HepG2 (cell line): ENCODE measurements around the gene POLR3F. TPM values are rescaled to one million over a fixed set of nuclear protein-coding genes. Genes with fewer than 3 reads are reported as not detected.

ENCODE experiments used
- BRCA1 ChIP-seq: sonication (generic); formaldehyde crosslinking; IDR thresholded peaks from 2 replicates; pipeline ENCODE4 v1.4.0; 2020; ENCODE audit warnings: missing genetic modification reagents
- CHCHD3 ChIP-seq: sonication (generic); formaldehyde crosslinking; IDR thresholded peaks from 2 replicates; pipeline ENCODE4 v1.8.0; 2022; ENCODE audit warnings: mild to moderate bottlenecking, missing genetic modification reagents, moderate library complexity
- HNRNPK ChIP-seq: fragments of 200-400 bp; formaldehyde crosslinking; IDR thresholded peaks from 2 replicates; pipeline ENCODE4 v1.6.1; 2018; ENCODE audit warnings: low read length, low read depth, moderate library complexity, mild to moderate bottlenecking; ENCODE audit not compliant: poor library complexity, severe bottlenecking
- HNRNPUL1 ChIP-seq: fragments of 200-400 bp; formaldehyde crosslinking; IDR thresholded peaks from 2 replicates; pipeline ENCODE4 v1.6.1; 2017; ENCODE audit warnings: low read depth, mild to moderate bottlenecking, low read length, moderate library complexity
- MBD4 ChIP-seq: IDR thresholded peaks from 2 replicates; pipeline ENCODE4 v1.6.1; 2012; ENCODE audit warnings: low read length, inconsistent platforms, borderline replicate concordance
- NCOA1 ChIP-seq: sonication (generic); formaldehyde crosslinking; IDR thresholded peaks from 2 replicates; pipeline ENCODE4 v1.9.0; 2021; ENCODE audit warnings: missing genetic modification reagents
- NONO ChIP-seq, 2 experiments: fragments of 450-650 bp in 1 of 2; sonication (generic) in 1 of 2; formaldehyde crosslinking in 1 of 2; IDR thresholded peaks in 1 of 2; conservative IDR thresholded peaks in 1 of 2; 2 replicates each; pipeline versions ENCODE4 v1.6.1 to v1.8.0; 2017 to 2022; ENCODE audit warnings: mild to moderate bottlenecking in 1 of 2, missing genetic modification reagents in 1 of 2, moderate library complexity in 1 of 2
- NRL ChIP-seq: sonication (generic); formaldehyde crosslinking; IDR thresholded peaks from 2 replicates; pipeline ENCODE4 v1.5.0; 2020; ENCODE audit warnings: missing genetic modification reagents, mild to moderate bottlenecking, moderate library complexity, borderline replicate concordance
- RBM22 ChIP-seq: fragments of 200-400 bp; formaldehyde crosslinking; optimal IDR thresholded peaks from 2 replicates; pipeline ENCODE3; 2017; ENCODE audit warnings: mild to moderate bottlenecking, low read length, moderate library complexity
- SIX4 ChIP-seq: sonication (generic); formaldehyde crosslinking; IDR thresholded peaks from 2 replicates; pipeline ENCODE4 v1.4.0; 2020; ENCODE audit warnings: missing genetic modification reagents
- SRSF1 ChIP-seq: fragments of 200-400 bp; formaldehyde crosslinking; optimal IDR thresholded peaks from 2 replicates; pipeline ENCODE3; 2017; ENCODE audit warnings: mild to moderate bottlenecking, low read depth, low read length, moderate library complexity
- SRSF4 ChIP-seq: fragments of 200-400 bp; formaldehyde crosslinking; IDR thresholded peaks from one replicate; pipeline ENCODE4 v1.6.1; 2018; ENCODE audit warnings: mild to moderate bottlenecking, low read depth, low read length, moderate library complexity; ENCODE audit not compliant: poor library complexity, severe bottlenecking
- ZNF615 ChIP-seq: sonication (generic); formaldehyde crosslinking; IDR thresholded peaks from 2 replicates; pipeline ENCODE4 v1.5.0; 2020; ENCODE audit warnings: mild to moderate bottlenecking, missing genetic modification reagents, borderline replicate concordance
- ZNF768 ChIP-seq: sonication (generic); formaldehyde crosslinking; IDR thresholded peaks from 2 replicates; pipeline ENCODE4 v1.4.0; 2020; ENCODE audit warnings: missing genetic modification reagents
- polyA plus RNA-seq, 8 experiments: library from polyadenylated mRNA; depleted of rRNA in 3 of 8; stranded (reverse) in 7 of 8; unstranded in 1 of 8; fragments of >200 nt; fragmentation: Illumina TruSeq in 4 of 8; extraction: Trizol in 4 of 8; gene quantifications; 2 replicates each; pipeline versions ENCODE4 v1.2.1 to v1.2.3, GENCODE V29; 2011 to 2016; ENCODE audit warnings: low read depth in 4 of 8, missing spikeins in 1 of 8, mixed read lengths in 1 of 8; ENCODE audit not compliant: insufficient read depth in 1 of 8
- total RNA-seq, 5 experiments: library from RNA; depleted of rRNA; stranded (reverse); fragments of >200 nt; fragmentation: Illumina TruSeq; extraction: Trizol; gene quantifications; 2 replicates each; pipeline ENCODE4 v1.2.3, GENCODE V29; 2016; ENCODE audit warnings: low read depth in 1 of 5
- TF ChIP-seq, protein P1 (sequence below): sonication (generic); formaldehyde crosslinking; conservative IDR thresholded peaks from 2 replicates; pipeline ENCODE4 v1.8.0; 2022; ENCODE audit warnings: low read depth, missing genetic modification reagents
- TF ChIP-seq, protein P2 (sequence below): IDR thresholded peaks from 2 replicates; pipeline ENCODE4 v1.6.1; 2018; ENCODE audit warnings: missing genetic modification reagents
- TF ChIP-seq, protein P3 (sequence below): IDR thresholded peaks from 2 replicates; pipeline ENCODE4 v1.6.1; 2016; ENCODE audit warnings: low read depth
- TF ChIP-seq, protein P4 (sequence below), 2 experiments: sonication (generic) in 1 of 2; formaldehyde crosslinking in 1 of 2; IDR thresholded peaks; 2 replicates each; pipeline versions ENCODE4 v1.4.0 to v1.6.1; 2018 to 2020; ENCODE audit warnings: missing genetic modification reagents in 2 of 2, borderline replicate concordance in 1 of 2, low read depth in 1 of 2, mild to moderate bottlenecking in 1 of 2, missing biosample characterization in 1 of 2
- TF ChIP-seq, protein P5 (sequence below): sonication (generic); IDR thresholded peaks from 2 replicates; pipeline ENCODE4 v1.6.1; 2016; ENCODE audit warnings: low read depth, borderline replicate concordance

The POLR3F gene
- total and polyA plus RNA-seq, 2 of the 13 experiments (the other 11 are each of a cell fraction or from before 2014, with no cell fraction given), result 11.7 to 25.5 TPM

DNA sequence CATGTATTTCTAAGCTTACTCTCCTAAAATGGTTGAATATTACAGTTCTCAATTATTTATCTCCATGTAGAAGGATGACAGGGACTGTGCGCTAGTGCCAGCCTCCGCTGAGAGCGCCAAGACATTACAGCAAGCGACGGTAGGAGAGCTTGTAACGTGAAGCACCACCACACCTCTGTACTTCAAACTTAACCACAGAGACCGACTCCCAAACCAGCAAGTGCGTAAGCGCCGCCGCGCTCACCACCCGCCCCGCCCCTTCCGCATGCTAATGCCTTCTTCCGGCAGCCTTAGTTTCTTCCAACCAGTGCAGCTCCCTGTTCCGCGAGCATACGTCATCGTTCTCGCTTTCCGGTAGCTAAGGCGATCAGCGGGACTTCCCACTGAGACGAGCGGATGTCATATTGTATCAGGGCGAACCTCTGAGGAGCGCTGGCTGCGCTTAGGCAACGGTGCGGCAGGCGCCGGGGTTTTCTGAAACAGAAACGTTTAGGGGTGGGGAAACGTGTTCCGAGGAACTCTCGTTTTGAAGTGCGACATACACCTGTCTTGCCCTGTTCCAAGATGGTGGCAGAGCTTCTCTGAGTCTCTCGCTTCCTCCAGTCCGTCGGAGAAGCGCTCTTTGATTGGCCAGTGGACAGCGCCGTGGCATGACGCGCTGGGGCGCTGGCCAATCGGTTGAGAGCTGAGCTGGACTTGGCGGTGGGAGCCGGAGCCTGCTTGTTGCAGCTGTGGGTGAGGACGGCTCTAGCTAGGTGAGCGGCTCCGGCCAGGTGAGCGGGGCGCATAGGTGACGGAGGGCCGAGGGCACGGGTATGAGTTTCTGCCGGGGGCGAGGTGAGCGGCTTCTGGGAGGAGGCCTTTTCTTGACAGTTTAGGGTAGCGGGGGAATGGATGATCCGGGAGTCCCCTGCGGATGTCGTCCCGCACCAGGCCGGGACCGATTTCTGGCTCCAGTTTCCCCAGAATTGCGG, 40.3 kb downstream of the POLR3F start, which contains the start of gene SEC23B (continued):
- TF ChIP-seq, protein P1, sequence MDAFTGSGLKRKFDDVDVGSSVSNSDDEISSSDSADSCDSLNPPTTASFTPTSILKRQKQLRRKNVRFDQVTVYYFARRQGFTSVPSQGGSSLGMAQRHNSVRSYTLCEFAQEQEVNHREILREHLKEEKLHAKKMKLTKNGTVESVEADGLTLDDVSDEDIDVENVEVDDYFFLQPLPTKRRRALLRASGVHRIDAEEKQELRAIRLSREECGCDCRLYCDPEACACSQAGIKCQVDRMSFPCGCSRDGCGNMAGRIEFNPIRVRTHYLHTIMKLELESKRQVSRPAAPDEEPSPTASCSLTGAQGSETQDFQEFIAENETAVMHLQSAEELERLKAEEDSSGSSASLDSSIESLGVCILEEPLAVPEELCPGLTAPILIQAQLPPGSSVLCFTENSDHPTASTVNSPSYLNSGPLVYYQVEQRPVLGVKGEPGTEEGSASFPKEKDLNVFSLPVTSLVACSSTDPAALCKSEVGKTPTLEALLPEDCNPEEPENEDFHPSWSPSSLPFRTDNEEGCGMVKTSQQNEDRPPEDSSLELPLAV, result no peak
- no peak for TF ChIP-seq NONO (IDR thresholded peaks at IDR 0.05)
- peak; percentile 92 for TF ChIP-seq NONO (CRISPR knock-in tag; conservative IDR thresholded peaks at IDR 0.05)
- TF ChIP-seq SRSF4, result no peak
- TF ChIP-seq, protein P2, sequence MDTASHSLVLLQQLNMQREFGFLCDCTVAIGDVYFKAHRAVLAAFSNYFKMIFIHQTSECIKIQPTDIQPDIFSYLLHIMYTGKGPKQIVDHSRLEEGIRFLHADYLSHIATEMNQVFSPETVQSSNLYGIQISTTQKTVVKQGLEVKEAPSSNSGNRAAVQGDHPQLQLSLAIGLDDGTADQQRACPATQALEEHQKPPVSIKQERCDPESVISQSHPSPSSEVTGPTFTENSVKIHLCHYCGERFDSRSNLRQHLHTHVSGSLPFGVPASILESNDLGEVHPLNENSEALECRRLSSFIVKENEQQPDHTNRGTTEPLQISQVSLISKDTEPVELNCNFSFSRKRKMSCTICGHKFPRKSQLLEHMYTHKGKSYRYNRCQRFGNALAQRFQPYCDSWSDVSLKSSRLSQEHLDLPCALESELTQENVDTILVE (CRISPR knock-in tag), result peak; percentile 89
- 0 out of 2 replicates have a peak, but pooled peaks have one; percentile 11 for TF ChIP-seq SIX4 (CRISPR knock-in tag)
- peak; percentile 44; the same call in 1 of the 2 replicates for TF ChIP-seq CHCHD3 (CRISPR knock-in tag)
- TF ChIP-seq, protein P3, sequence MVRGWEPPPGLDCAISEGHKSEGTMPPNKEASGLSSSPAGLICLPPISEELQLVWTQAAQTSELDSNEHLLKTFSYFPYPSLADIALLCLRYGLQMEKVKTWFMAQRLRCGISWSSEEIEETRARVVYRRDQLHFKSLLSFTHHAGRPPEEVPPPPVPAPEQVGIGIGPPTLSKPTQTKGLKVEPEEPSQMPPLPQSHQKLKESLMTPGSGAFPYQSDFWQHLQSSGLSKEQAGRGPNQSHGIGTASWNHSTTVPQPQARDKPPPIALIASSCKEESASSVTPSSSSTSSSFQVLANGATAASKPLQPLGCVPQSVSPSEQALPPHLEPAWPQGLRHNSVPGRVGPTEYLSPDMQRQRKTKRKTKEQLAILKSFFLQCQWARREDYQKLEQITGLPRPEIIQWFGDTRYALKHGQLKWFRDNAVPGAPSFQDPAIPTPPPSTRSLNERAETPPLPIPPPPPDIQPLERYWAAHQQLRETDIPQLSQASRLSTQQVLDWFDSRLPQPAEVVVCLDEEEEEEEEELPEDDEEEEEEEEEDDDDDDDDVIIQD, result peak; percentile 75; the same call in 1 of the 2 replicates
- no peak for TF ChIP-seq HNRNPUL1
- TF ChIP-seq NRL (CRISPR knock-in tag), result peak; percentile 52
- TF ChIP-seq HNRNPK, result no peak
- TF ChIP-seq, protein P4, sequence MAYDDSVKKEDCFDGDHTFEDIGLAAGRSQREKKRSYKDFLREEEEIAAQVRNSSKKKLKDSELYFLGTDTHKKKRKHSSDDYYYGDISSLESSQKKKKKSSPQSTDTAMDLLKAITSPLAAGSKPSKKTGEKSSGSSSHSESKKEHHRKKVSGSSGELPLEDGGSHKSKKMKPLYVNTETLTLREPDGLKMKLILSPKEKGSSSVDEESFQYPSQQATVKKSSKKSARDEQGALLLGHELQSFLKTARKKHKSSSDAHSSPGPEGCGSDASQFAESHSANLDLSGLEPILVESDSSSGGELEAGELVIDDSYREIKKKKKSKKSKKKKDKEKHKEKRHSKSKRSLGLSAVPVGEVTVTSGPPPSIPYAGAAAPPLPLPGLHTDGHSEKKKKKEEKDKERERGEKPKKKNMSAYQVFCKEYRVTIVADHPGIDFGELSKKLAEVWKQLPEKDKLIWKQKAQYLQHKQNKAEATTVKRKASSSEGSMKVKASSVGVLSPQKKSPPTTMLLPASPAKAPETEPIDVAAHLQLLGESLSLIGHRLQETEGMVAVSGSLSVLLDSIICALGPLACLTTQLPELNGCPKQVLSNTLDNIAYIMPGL (CRISPR knock-in tag; IDR thresholded peaks at IDR 0.05; ENCODE audit: borderline replicate concordance in 1 of 2, low read depth in 1 of 2), result peak; percentile 92 to 97
- no peak for TF ChIP-seq MBD4
- no peak for TF ChIP-seq RBM22
- TF ChIP-seq NCOA1, result peak; percentile 70; the same call in 1 of the 2 replicates
- TF ChIP-seq BRCA1 (CRISPR knock-in tag), result peak; percentile 86
- no peak for TF ChIP-seq ZNF615 (CRISPR knock-in tag)
- TF ChIP-seq SRSF1, result peak; percentile 84
- TF ChIP-seq, protein P5, sequence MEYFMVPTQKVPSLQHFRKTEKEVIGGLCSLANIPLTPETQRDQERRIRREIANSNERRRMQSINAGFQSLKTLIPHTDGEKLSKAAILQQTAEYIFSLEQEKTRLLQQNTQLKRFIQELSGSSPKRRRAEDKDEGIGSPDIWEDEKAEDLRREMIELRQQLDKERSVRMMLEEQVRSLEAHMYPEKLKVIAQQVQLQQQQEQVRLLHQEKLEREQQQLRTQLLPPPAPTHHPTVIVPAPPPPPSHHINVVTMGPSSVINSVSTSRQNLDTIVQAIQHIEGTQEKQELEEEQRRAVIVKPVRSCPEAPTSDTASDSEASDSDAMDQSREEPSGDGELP, result peak; percentile 78
- peak; percentile 65 for TF ChIP-seq ZNF768 (CRISPR knock-in tag)
